Measurements from ENCODE around the gene ANKRD65.
"Not testable (repeated sequence)": the region's sequence is repeated elsewhere in the genome, so short reads cannot be mapped to it uniquely, and the experiment has no call there.

Gene ANKRD65

DNA sequence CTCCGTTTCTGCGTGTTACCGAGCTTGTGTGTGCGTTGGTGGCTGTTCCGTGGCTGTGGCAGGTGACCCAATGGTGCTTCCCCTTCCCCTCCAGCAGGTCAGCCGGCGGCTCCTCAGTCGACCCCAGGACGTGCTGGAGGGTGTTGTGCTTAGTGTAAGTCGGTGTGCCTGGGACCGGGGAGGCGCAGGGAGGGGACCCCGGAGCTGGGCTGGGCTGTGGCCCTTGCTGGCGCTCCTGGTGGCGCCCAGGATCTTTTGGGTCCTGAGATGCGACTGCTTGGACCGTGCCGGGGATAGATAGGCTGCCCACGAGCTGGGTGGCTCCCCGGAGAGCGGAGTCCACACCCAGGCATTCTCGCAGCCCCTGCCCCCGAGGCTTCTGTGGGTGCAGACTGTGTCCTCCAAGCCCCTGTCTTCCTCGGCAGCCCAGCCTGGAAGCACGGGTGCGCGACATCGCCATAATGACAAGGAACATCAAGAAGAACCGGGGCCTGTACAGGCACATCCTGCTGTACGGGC is 34.3 kb upstream of the ANKRD65 start:
- Histone ChIP-seq H3K4me3 (ENCODE audit: low read depth, low read length) (no peak overlapping the region), H3K9me3 (ENCODE audit: control insufficient read depth, insufficient read depth, low read length) (no peaks in the 10 kb centered on the region), H3K9ac (ENCODE audit: low read depth, low read length) (no peak overlapping the region), H3K27me3 (ENCODE audit: control insufficient read depth, insufficient read depth, low read length) (no peaks in the 10 kb centered on the region), H3K36me3 (ENCODE audit: control insufficient read depth, insufficient read depth, low read length) (no peaks in the 10 kb centered on the region), H3K4me1 (ENCODE audit: control insufficient read depth, insufficient read depth, low read length) (no peaks in the 10 kb centered on the region), H3K27ac (ENCODE audit: low read depth, low read length) (no peak overlapping the region)

DNA sequence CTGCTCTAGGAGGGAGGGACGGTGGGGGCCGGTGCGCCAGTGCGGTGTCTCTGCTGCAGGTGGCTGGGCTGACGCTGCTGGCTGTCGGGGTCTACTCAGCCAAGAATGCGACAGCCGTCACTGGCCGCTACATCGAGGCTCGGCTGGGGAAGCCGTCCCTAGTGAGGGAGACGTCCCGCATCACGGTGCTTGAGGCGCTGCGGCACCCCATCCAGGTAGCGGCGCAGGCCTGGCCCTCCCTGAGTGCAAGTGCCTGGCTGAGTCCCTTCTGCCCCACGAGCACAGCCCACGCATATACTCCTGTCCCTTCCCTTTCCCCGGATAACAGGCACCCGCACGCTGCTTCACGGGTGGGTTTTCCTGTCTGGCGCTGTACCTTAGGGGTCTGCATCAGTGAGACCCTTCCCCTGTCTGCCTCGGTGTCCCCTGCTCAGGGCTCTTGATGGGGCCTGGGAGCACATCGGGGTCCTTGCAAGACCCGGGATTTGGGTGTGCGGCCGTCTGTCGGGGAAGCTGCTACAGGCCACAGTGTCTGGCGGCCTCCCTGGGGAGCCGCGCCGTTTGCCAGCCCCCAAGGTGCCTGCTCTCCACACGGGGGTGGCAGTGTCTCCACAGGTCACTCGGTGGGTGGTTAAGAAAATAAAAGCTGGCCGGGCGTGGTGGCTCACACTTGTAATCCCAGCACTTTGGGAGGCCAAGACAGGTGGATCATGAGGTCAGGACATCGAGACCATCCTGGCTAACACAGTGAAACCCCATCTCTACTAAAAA is 33.4 kb upstream of the ANKRD65 start:
- H3K4me1 ChIP-seq (ENCODE audit: control insufficient read depth, insufficient read depth, low read length); H3K9ac ChIP-seq (ENCODE audit: low read depth, low read length); H3K36me3 ChIP-seq (ENCODE audit: control insufficient read depth, insufficient read depth, low read length); H3K27me3 ChIP-seq (ENCODE audit: control insufficient read depth, insufficient read depth, low read length); H3K9me3 ChIP-seq (ENCODE audit: control insufficient read depth, insufficient read depth, low read length); H3K27ac ChIP-seq (ENCODE audit: low read depth, low read length); H3K4me3 ChIP-seq (ENCODE audit: low read depth, low read length): not testable (repeated sequence)

DNA sequence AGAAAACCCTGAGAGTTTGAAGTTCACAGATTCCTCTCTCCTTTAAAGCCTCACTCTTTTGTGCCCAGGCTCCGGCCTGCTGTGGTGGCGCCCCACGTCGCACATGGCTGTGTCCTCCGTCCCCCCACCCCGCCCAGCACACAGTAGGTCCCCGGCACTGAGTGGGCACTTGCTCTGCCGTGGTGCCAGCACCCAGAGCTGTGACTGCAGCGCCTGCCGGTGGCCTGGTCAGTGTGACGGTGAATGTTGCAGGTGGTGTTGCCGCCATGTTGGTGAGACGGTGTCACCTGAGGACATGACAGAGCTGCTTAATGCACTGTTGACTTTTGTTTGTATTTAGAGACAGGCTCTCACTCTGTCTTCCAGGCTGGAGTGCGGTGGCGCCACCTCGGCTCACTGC is 31.8 kb upstream of the ANKRD65 start:
- no peaks in the 10 kb centered on the region for H3K36me3 ChIP-seq (ENCODE audit: control insufficient read depth, insufficient read depth, low read length)
- no peak overlapping the region for H3K4me3 ChIP-seq (ENCODE audit: low read depth, low read length)
- H3K27me3 ChIP-seq (ENCODE audit: control insufficient read depth, insufficient read depth, low read length): no peaks in the 10 kb centered on the region
- H3K9ac ChIP-seq (ENCODE audit: low read depth, low read length): no peak overlapping the region
- H3K9me3 ChIP-seq (ENCODE audit: control insufficient read depth, insufficient read depth, low read length): no peaks in the 10 kb centered on the region
- H3K4me1 ChIP-seq (ENCODE audit: control insufficient read depth, insufficient read depth, low read length): no peaks in the 10 kb centered on the region
- H3K27ac ChIP-seq (ENCODE audit: low read depth, low read length): no peak overlapping the region

DNA sequence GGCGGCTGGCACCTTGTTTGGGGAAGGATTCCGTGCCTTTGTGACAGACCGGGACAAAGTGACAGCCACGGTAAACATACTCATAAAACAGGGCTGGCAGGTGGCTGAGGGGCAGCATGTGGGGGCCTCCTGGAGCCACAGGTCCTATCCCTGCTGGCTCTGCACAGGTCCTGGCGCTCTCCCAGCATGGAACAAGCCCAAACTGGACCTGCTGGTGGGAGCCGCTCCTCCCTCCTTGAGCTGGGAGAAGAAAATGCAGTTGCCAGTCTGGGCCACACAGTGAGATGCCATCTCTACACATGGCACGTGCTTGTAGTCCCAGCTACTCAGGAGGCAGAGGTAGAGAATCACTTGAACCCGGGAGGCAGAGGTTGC is 31.3 kb upstream of the ANKRD65 start:
- not testable (repeated sequence) for H3K27me3 ChIP-seq (ENCODE audit: control insufficient read depth, insufficient read depth, low read length); H3K4me1 ChIP-seq (ENCODE audit: control insufficient read depth, insufficient read depth, low read length); H3K36me3 ChIP-seq (ENCODE audit: control insufficient read depth, insufficient read depth, low read length); H3K9ac ChIP-seq (ENCODE audit: low read depth, low read length); H3K4me3 ChIP-seq (ENCODE audit: low read depth, low read length); H3K9me3 ChIP-seq (ENCODE audit: control insufficient read depth, insufficient read depth, low read length); H3K27ac ChIP-seq (ENCODE audit: low read depth, low read length)

DNA sequence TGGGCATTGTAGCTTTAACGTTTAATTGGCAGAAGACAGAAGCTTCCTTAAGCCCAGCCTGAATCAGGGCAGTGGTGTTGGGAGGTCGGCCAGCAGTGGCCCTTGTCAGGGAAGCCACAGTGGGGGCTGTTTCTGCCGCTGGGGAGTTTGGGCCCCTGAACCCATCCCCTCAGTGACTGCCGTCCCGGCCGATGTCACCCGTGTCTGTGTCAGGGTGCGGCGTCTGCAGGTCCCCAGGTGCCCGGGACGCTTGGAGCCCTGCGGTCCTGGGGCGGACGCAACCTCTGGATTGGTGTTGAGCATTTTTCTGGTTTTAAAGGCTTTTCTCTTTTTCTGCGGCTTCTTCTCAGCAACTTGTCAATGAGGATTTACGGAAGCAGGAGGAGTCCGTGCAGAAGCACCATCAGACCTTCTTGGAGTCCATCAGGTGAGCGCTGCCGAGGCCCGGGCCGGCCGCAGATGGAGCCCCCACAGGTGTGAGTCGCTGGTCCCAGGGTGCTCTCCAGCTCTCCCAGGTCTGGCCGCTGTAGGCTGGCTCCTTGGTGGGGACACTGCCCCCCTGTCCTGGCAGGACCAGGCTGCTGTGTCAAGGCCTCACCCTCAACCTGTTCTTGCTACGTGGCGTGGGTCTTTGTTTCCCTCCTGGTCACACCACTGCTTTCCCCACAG is 30.8 kb upstream of the ANKRD65 start:
- Histone ChIP-seq H3K36me3 (ENCODE audit: control insufficient read depth, insufficient read depth, low read length) (no peaks in the 10 kb centered on the region), H3K27ac (ENCODE audit: low read depth, low read length) (no peak overlapping the region), H3K4me1 (ENCODE audit: control insufficient read depth, insufficient read depth, low read length) (no peaks in the 10 kb centered on the region), H3K27me3 (ENCODE audit: control insufficient read depth, insufficient read depth, low read length) (no peaks in the 10 kb centered on the region), H3K9ac (ENCODE audit: low read depth, low read length) (no peak overlapping the region), H3K4me3 (ENCODE audit: low read depth, low read length) (no peak overlapping the region), H3K9me3 (ENCODE audit: control insufficient read depth, insufficient read depth, low read length) (no peaks in the 10 kb centered on the region)

DNA sequence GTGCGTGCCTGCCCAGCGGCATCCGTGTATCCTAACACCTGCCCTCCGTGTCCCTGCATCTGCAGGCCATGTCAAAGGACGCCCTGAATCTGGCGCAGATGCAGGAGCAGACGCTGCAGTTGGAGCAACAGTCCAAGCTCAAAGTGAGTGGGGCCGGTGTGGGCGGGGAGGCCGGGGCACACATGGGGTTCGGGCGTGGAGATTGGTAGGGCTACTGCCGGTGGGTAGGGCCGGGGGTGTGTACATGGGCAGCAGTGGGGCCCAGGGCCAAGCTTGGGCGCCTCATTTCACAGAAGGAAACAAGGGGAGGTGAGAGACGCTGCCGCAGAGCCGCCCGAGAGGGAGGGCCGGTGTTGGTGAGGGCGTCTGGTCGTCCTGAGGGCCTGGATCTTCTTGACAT is 29.5 kb upstream of the ANKRD65 start:
- not testable (repeated sequence) for H3K27me3 ChIP-seq (ENCODE audit: control insufficient read depth, insufficient read depth, low read length); H3K4me3 ChIP-seq (ENCODE audit: low read depth, low read length); H3K27ac ChIP-seq (ENCODE audit: low read depth, low read length)

DNA sequence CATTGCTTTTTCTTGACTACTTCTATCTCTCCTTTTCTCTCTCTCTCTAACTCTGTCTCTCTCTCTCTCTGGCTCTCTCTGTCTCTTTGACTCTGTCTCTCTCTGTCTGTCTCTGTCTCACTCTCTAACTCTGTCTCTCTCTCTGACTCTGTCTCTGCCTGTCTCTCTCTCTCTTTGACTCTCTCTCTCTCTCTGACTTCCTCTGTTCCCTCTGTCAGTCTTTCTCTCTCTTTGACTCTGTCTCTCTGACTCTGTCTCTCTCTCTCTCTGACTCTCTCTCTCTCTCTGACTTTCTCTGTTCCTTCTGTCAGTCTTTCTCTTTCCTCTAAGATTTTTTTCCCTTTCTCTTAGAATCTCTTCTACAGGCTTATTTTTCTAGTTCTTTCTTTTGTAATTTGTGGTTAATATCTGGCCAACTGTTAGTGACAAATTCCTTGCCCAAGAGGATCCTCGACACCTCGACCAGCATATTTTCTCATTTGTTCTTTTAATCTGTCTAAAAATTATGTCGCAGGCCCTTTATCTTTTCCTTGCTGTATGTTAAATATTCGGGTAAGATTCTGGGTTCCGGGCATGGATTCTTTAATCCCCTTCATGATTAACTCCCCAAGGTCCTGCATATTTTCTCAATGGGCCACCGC is 28.1 kb upstream of the ANKRD65 start, which contains the start of gene ATAD3C:
Gene ATAD3C, plus strand, starts transcription at position 591 of the 641 bp plus-strand sequence. CDS start 995 bp downstream, outside the sequence.
- H3K4me3 ChIP-seq (ENCODE audit: low read depth, low read length): no peak within 1 kb of the TSS
- H3K27ac ChIP-seq (ENCODE audit: low read depth, low read length): no peak within 1 kb of the TSS
- no peaks in the 10 kb centered on the region for H3K4me1 ChIP-seq (ENCODE audit: control insufficient read depth, insufficient read depth, low read length)
- H3K9ac ChIP-seq (ENCODE audit: low read depth, low read length): no peak within 1 kb of the TSS
- H3K27me3 ChIP-seq (ENCODE audit: control insufficient read depth, insufficient read depth, low read length): no peaks in the 10 kb centered on the region
- H3K9me3 ChIP-seq (ENCODE audit: control insufficient read depth, insufficient read depth, low read length): no peaks in the 10 kb centered on the region
- H3K36me3 ChIP-seq (ENCODE audit: control insufficient read depth, insufficient read depth, low read length): no peaks in the 10 kb centered on the region

More for the DNA sequence above, 29.5 kb upstream of the ANKRD65 start:
- H3K4me1 ChIP-seq (ENCODE audit: control insufficient read depth, insufficient read depth, low read length); H3K9ac ChIP-seq (ENCODE audit: low read depth, low read length); H3K9me3 ChIP-seq (ENCODE audit: control insufficient read depth, insufficient read depth, low read length); H3K36me3 ChIP-seq (ENCODE audit: control insufficient read depth, insufficient read depth, low read length): not testable (repeated sequence)

DNA sequence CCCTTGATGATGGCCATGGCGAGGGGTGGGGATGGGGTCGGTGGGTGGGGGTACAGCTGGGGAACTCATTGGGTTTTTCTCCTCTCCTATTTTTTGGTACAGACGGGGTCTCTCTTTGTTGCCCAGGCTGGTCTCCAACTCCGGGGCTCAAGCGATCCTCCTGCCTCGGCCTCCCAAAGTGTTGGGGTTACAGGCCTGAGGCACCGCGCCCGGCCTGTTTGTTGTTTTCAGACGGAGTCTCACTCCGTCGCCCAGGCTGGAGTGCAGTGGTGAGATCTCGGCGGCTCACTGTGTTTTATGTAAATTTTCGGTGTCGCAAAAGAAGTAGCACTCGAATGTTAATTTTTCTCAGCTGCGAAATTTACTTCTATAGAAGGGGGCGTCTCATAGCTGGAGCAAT is 25.6 kb upstream of the ANKRD65 start:
- not testable (repeated sequence) for H3K36me3 ChIP-seq (ENCODE audit: control insufficient read depth, insufficient read depth, low read length); H3K4me1 ChIP-seq (ENCODE audit: control insufficient read depth, insufficient read depth, low read length); H3K27ac ChIP-seq (ENCODE audit: low read depth, low read length); H3K9me3 ChIP-seq (ENCODE audit: control insufficient read depth, insufficient read depth, low read length); H3K9ac ChIP-seq (ENCODE audit: low read depth, low read length); H3K4me3 ChIP-seq (ENCODE audit: low read depth, low read length); H3K27me3 ChIP-seq (ENCODE audit: control insufficient read depth, insufficient read depth, low read length)

DNA sequence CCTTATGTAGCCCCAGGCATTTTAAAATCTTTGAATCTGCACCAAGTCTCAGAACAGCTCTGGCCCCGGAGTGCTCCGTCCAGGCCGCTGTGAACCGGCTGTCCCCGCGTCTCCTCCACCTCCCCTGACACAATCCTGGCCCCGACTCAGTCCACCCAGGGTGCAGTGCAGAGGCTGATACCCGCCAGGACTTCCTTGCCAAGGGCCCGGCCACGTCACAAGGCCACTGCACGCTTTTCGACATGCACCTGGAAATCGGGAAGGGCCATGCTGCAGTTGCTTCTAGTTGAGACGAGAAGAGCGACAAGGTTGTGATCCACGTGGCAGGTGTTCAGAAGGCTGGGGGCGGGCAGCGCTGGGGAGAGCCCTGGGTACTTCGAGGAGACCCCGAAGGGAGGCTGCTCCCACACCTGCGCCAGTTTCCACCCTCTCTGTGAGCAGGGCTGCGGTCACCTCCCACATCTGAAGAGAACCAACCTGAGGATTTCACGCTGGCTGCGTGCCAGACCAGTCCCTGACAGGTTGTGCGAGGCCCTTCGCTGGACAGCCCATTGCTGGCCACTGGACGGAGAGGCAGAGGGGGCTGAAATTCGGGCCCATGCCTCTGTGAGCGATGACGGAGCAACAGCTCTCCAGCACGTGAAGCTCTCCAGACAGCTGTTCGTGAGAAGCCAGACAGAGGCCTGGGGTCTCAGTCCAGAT is 21.1 kb upstream of the ANKRD65 start:
- no peak overlapping the region for H3K9ac ChIP-seq (ENCODE audit: low read depth, low read length)
- no peaks in the 10 kb centered on the region for H3K4me1 ChIP-seq (ENCODE audit: control insufficient read depth, insufficient read depth, low read length)
- H3K27ac ChIP-seq (ENCODE audit: low read depth, low read length): no peak overlapping the region
- peaks cover 3% of the 10 kb centered on the region; the same call in 1 of the 2 replicates for H3K36me3 ChIP-seq (ENCODE audit: control insufficient read depth, insufficient read depth, low read length)
- no peaks in the 10 kb centered on the region for H3K9me3 ChIP-seq (ENCODE audit: control insufficient read depth, insufficient read depth, low read length)
- no peak overlapping the region for H3K4me3 ChIP-seq (ENCODE audit: low read depth, low read length)
- no peaks in the 10 kb centered on the region for H3K27me3 ChIP-seq (ENCODE audit: control insufficient read depth, insufficient read depth, low read length)

DNA sequence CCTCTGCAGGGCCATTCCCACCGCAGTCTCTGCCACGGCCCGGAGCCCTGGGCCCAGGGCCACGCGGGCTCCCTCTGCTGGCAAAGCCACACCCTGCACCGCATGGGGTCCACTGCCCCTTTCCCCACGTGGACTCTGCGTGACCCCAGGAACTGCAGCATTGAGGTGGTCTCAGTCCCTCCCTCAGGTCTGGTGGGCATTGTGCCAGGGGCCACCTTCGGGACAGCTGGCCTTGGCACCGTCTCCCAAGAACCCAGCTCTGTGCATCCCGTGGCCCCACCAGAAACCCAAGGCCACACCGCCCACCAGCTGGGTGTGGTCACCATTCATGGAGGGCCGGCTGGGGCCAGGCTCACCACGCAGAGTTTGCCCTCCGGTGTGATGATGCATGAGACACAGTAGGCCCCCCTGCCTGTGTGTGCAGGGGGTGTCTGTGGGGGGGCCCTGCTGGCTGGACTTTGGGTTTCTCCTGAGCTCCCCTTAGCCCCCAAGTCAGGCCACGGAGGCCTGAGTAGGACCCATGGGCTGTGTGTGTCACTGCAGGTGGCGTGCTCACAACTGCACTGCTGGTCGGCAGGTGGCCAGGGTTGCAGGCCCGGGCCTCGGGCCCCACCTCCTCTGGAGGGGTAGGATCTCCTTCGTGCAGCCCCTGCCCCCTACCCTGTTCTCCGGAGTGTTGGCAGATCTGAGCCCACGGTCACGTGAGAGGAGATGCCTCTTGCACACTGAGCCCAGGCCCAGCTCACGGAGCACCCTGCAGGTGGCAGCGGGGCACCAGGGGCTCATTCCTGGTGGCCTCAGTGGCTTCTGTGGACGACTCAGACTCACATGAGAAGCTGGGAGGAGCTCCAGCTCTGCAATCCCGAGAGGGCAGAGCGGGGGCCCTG is 20.2 kb upstream of the ANKRD65 start:
- Histone ChIP-seq H3K27ac (ENCODE audit: low read depth, low read length) (no peak overlapping the region), H3K4me1 (ENCODE audit: control insufficient read depth, insufficient read depth, low read length) (no peaks in the 10 kb centered on the region; the same call in 1 of the 2 replicates), H3K9me3 (ENCODE audit: control insufficient read depth, insufficient read depth, low read length) (no peaks in the 10 kb centered on the region), H3K4me3 (ENCODE audit: low read depth, low read length) (no peak overlapping the region), H3K27me3 (ENCODE audit: control insufficient read depth, insufficient read depth, low read length) (peaks cover 5% of the 10 kb centered on the region), H3K9ac (ENCODE audit: low read depth, low read length) (no peak overlapping the region), H3K36me3 (ENCODE audit: control insufficient read depth, insufficient read depth, low read length) (peaks cover 3% of the 10 kb centered on the region; the same call in 1 of the 2 replicates)
